HG02970 (cell line): ENCODE results near the gene CREBZF.
A peak's percentile ranks its signal among the peaks of the same experiment; 100 is the strongest.
"Not testable (repeated sequence)": the region's sequence is repeated elsewhere in the genome, so short reads cannot be mapped to it uniquely, and the experiment has no call there.

Experiments
- ATAC-seq: cut with Tn5 transposase; IDR thresholded peaks from one replicate; pipeline ENCODE4 v1.9.1; 2021; ENCODE audit warnings: mild to moderate bottlenecking, moderate library complexity, moderate number of reproducible peaks; ENCODE audit not compliant: unreplicated experiment, low FRiP score

The CREBZF gene

DNA sequence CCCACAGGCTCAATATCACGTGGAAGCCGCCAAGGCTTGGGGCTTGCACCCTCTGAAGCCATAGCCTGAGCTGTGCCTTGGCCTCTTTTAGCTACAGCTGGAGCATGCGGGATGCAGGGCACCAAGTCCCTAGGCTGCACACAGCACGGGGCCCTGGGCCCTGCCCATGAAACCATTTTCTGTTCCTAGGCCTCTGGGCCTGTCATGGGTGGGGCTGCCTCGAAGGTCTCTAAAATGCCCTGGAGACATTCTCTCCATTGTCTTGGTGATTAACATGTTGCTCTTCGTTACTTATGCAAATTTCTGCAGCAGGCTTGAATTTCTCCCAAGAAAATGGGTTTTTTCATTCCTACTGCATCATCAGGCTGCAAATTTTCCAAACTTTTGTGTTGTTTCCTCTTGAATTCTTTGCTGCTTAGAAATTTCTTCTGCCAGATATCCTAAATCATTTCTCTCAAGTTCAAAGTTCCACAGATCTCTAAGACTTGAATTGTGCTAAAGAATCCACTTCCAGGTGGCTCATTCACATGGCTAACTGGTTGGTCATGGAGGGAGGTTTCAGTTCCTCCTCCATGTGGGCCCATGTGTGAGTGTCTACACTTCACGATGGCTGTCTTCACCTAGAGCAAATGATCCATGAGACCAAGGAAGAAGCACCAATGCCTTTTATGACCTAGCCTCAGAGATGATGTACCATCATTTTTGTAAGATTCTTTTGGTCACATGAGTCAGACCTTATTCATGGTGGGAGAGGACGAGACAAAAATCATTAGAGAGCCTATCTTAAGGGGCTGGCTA lies 7.4 kb upstream of the CREBZF start:
- ATAC-seq = no peak

DNA sequence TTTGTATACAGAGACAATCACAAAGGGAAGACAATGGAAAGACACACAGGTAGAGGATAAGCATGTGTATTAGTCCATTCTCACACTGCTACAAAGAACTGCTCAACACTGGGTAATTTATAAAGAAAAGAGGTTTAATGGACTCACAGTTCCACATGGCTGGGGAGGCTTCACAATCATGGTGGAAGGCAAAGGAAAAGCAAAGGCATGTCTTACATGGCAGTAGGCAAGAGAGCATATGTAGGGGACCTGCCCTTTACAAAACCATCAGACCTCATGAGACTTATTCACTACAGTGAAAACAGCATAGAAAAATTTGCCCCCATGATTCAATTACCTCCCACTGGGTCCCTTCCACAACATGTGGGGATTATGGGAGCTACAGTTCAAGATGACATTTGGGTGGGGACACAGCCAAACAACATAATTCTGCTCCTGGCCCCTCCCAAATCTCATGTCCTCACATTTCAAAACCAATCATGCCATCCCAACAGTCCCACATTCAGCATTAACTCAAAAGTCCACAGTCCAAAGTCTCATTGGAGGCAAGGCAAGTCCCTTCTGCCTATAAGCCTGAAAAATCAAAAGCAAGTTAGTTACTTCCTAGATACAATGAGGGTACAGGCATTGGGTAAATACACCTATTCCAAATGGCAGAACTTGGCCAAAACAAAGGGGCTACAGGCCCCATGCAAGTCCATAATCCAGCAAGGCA lies 6.2 kb upstream of the CREBZF start:
- not testable (repeated sequence) for ATAC-seq

DNA sequence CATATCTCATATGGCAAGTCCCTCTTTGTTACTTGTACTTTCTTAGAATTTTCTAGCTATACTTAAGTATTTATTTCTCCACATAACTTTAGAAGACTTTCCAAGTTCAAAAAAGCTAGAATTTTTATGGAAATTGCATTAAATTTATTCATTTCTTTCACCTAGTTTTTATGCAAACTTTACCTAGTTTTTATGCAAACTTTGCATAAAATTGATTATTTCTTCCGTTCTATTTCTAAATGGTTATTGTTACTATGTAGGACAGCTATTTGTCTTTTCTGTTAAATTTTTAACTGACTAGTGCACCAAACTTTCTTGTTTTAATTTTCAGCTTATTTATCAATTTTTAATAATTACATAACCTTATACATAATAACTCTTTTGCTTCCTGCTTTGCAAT lies 3.2 kb upstream of the CREBZF start:
- no peak for ATAC-seq

DNA sequence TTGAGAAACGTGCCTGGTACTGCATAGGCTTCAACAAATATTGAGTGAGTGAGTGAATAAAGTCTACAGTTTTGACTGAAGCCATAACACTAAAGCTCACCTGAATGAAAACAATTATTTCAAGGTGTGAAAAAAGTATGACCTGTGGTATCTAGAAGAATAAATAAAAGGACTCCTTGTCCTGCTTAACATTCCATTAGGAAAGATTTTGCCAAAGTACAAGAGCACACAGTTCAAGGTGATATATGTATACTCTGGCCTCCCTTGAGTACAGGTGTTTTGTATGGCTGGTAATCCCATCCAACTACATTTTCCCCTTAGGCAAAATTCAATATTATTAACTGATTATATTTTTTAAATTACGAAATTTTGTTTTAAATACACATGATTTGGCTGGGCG lies 1.8 kb upstream of the CREBZF start:
- no peak for ATAC-seq

DNA sequence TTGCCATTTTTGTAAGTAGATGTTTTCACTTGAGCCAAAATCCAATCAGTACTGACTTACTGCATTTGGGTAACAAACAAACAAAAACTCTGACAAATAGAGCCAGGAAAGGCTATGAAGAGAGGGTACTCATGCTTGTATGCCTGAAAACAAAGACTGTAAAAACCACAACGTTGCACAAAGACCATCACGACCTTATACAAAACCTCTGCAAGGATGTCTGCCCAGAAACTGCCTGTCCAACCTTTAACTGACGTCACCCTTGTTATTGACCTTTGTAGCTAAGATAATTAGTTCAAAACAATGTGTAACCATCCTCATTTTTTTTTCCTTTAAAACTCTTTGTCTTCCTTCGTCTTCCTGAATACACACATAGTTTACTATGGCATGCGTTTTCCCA lies 804 bp upstream of the CREBZF start:
- ATAC-seq = no peak

DNA sequence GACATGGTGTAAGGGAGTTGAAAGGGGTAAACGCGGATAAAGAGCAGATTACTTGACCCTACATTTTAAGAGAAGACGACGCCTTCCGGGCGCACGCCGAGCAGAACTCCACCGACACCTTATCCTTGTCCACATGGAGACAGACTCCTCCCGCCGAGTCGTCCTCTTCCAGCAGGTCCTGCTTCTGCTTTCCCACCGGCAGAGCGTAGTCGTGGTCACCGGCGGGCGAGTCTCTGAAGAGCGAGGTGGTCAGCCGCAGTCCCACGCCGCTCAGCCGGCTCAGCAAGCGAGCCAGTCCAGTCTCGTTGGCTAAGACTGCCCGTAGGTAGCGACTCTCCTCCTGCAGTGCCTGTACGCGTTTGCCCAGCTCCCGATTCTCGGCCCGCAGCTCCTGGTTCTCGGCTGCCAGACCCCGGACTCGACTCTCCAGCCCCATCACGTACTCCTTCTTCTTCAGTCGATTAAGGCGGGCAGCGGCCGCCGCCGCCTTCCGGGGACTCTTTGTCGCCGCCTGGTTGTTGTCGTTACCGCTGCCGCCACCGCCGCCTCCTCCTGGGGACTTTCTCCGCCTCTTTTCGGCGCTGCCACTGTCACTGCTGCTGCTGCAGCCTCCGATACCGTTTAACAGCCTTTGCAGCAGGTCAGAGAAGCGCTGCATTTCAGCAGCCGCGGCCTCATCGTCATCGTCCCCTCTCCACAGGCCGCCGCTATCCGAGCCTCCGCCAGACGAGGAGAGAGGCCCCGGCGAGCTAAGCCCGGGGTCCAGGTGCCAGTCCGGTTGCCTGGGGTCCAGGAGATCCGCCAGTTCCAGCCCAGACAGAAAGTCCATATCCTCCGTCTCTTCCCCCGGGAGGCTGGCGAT lies 945 bp downstream of the CREBZF start:
- ATAC-seq = peak; percentile 73

DNA sequence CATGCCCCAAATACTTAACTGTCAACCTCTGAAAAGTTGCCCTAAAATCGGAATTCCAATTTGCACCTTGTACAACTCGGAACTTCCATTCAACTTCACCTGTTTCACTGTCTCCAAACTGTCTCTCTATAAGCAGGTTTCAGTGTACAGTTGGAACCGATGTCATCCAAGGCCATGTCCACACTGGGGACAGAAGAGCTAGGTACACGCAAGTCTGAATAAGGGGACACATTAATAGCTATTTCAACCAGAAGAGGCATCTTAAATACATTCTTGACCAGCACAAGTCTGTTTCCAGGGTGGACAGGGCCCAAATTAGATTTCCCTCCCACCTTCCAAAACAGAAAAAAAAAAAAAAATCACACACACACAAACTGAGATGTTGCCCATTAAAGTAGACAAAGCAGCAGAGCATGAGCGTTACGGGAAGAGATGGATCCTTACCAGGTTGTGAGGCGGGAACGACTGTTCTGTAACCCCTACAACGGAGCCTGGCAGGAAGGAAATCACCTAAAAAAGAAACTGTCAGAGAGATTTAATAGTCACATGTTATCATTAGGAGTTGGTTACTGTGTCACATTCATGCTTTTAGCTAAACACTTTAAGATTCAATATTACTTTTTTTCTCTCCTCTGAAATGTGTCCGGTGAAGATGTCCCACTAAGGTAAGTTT lies 1.7 kb downstream of the CREBZF start:
- ATAC-seq = no peak

DNA sequence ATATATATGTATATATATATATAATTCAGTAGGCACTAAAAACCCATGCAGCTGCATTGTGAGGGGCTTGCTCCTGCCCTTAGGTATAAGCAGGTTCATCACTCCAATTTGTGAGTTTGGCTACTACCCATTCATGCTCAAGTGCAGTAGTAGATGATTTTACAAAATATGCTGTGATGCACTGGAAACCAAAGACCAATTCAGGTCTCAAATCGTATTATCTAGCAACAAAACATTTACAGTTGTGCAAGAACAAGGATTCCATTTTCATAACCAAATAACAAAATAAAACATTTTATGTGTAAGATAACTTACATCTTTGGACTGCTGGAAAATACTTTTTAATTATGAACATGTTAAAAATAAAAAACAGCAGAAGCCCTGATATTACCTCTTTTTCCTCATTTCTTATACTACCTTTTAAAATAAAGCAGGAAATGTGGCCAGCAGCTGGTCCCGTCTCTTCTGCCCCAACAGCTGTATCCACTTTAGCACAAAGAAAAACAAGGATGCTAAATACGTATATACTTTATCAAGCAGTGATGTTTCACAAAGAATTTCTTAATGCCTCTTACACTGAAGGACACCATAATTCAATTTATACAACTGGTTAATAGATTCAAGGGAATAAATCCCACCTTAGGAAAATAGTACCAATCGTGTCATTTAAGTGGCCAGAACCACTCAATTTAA lies 2.8 kb downstream of the CREBZF start:
- no peak for ATAC-seq

DNA sequence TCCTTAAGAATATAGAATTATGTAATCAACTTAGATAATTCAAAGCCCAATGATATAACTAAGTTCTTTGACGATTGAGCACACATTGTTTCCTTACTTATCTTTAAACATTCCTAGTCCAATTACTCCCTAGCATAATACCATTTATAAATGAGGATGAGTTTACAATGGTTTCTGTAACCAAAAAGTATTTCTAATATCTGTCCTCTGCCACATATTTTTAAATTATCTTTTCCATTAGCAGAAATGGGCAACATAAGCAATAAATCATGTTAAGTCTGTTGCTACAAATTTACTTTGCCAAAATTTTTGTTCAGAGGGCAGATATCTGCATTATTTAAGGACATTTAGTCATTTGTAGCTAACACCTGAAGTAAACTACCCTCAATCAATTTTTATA lies 6.7 kb downstream of the CREBZF start:
- no peak for ATAC-seq

DNA sequence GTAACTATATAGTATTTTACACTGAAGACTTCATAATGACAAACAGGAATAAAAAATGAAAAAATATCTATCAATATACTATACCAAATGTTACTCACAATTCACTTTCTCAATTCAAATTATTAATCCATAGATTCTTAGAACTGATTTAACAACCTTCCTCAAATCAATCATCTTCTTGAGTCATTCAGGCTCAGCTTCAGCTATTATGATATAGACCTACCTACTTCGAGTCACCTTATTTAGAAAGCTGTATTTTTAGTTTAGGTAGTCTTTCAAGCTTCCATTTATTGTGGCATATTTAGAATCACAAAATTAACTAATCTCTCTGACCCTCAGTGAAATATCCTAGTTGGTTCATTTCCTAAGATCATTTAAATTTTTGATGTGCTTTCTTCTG lies 8.2 kb downstream of the CREBZF start:
- ATAC-seq = no peak

DNA sequence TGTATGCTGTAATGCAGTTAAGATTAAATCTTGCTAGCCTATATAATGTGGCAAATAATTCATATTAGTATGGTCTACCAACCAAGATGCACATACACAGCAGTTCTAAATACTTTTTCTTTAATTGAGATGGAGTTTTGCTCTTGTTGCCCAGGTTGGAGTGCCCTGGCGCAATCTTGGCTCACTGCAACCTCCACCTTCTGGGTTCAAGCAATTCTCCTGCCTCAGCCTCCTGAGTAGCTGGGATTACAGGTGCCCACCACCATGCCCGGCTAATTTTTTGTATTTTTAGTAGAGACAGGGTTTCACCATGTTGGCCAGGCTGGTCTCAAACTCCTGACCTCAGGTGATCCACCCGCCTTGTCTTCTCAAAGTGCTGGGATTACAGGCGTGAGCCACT lies 10.6 kb downstream of the CREBZF start:
- ATAC-seq = not testable (repeated sequence)

DNA sequence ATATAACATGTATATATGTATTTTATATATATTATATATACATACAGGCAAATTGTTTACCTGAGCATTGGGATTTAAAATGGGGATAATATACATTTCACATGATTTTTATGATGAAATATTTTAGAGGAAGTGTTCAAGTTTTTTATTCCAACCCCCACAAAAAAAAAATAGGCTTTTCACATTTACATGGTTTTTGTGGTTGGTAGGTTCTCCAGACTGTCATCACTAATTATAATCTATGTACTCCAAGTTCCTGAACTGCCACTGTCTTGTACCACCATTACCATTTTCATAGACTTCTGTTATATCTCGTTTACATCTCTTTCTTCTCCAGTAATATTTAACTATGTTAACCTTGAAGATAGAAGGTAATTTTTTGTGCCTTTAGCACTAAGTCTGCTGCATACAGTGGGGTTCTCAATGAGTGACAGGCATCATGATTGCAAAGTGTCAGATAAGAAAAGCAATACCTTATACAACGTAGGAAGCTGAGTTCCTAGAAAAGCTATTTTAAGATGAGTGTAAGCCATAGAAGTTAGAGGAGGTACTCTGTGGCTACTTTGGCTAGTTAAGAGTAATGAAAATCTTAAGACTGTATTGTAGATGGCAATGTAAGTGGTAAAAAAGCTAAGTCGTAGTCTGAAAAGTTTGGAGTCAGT lies 12.0 kb downstream of the CREBZF start:
- ATAC-seq = no peak

DNA sequence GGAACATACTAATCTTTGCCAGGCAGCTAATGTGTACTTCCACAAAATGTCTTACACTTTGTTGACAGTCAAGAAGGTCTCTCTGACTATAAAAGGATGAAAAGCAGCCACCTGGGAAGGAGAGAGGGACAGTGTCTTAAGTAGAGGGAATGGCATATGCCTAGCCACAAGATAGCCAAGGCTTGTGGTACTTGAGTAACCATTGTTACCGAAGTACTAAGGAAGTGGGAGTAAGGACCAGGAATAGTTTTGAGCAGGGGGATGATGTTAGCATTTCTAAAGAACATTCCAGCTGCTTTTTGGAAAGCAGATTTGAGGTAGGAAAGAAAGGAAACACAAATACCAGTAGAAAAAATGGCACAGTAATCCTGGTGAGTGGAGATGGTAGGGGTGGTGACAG lies 13.8 kb downstream of the CREBZF start:
- ATAC-seq = no peak

DNA sequence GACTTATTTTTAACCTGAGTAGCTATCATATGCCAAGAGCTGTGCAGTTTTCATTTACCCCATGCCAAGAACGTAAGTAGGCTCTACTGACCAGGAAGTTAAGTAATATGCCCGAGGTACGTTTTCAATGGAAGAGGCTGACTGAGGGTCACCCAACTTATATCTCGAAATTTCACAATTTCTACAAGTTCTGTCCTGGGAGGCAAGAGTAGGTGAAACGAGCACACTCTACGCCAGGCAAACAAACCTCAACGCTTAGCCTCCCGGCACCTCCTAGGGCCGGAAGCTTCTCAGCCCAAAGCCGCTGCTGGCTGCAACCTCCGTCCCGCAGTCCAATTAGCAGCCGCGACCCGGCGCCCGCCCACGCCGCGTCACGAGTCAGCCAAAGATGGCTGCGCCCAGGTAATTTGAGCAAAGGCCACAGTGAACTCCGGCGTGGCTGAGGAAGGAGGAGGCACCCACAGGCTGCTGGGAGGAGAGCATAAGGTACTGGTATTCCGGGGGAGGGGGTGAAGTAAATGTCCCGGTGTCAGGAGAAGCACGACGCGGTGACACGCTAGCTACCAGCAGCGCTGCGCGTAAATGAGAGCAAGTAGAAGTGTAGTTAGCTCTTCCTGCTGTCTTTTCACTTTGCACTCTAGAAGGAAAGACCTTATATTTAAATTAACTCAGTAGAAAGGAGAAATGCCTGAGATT lies 17.2 kb downstream of the CREBZF start, which contains the start of gene TMEM126A:
Gene TMEM126A, plus strand, starts transcription at position 364 of the 696 bp plus-strand sequence. CDS start 2,289 bp downstream, outside the sequence.
- ATAC-seq = peak; percentile 100

DNA sequence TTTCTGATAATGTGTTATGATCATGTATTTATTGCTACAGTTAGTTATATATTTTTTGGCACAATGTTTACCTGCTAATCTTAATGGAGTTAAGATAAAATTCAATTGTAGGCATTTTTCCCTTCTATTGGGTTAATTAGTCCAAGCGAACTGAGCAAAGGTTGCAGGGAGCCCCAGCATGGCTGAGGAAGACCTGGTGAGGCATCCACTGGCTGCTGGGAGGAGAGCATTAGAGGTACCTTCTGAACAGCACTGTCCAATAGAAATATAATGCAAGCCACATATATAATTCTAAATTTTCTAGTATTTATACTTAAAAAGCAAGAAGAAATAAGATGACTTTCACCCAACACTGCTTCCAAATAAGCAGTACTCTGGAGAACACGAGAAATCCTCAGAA lies 17.9 kb downstream of the CREBZF start:
- no peak for ATAC-seq

DNA sequence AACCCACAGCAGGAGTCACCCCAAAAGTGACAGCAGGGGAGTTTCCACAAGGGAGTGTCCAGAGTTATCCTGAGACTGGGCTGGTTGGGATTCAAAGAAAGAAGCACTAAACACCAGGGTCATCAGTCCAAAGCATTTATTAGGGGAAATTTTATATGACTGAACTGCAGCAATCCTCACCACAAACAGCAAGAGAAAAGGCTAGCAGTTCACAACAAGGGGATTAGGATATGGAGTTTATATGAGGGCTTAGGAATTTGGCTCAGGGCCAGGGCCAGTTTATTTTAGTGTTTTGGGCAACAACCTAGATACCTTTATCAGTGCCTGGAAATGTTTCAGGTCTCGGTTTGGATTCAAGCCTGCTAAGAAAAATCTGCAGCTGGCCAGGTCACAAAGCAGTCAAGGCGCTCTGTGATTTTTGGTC lies 21.7 kb downstream of the CREBZF start:
- no peak for ATAC-seq

DNA sequence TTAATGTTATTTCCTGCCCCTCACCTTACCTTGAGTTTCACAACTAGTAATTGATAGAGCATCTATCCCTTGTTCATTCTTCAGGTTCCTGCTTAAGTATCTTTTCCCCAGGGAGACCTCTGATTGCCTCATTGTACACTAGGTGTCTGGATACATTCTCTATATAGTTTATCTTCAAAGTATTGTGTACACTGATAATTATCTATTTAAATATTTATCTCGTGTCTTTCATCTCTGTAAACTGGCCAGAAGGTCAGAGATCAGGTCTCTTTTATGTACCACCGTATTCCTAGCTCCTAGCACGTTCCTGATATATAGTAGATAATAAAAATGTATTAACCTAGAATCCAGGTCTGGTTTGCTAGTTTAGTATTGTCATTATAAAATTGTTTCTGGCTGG lies 30.2 kb downstream of the CREBZF start:
- no peak for ATAC-seq

DNA sequence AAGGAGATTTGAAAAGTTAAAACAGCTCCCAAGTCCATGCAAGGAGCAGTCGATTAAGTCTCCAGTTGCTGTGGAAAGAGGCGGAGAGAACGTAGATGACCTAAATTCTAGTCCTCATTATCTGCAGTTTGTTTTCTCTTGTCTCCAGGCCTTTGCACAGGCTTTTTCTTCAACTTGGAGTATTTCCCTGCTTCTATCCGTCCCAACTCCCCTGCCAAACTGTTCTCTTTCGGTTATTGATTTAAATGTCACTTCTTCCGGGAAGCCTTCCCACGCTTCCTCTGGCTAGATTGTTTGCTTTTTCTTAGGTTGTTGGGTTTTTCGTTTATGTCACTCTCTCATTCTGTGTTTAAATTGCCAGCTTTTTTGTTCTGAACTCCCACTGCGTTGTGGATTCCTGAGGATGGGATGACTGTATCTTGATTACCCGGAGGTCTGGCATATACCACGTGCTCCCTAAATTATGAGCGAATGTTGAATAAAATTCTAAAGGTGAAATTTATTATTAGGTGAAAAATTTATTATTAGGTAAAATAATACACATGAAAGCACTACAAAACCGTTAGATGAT lies 36.1 kb downstream of the CREBZF start:
- ATAC-seq = no peak
